ENCODE data around the gene CYTL1. TPM values are rescaled to one million over a fixed set of nuclear protein-coding genes. Genes with fewer than 3 reads are reported as not detected.

Gene CYTL1
- polyA plus RNA-seq, 1 donor (not counting 4 experiments of a cell fraction or from before 2014, with no cell fraction given): 0.30 TPM

DNA sequence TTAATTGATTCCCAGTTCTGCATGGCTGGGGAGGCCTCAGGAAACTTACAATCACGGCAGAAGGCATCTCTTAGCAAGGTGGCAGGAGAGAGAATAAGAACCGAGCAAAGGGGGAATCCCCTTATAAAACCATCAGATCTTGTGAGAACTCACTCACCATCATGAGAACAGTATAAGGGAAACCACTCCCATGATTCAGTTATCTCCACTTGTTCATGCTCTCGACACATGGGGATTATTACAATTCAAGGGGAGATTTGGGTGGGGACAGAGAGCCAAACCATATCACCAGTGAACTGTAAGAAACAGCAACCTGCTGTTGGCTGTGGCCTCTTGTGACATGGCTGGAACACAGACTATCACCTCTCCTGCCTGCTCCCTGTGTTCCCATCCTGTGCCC is 7.1 kb upstream of the CYTL1 start:
- no peaks in the 10 kb centered on the region for H3K4me1 ChIP-seq (ENCODE audit: control insufficient read depth, extremely low read depth, insufficient read depth, low read length)
- H3K9me3 ChIP-seq (ENCODE audit: control insufficient read depth, low read depth, low read length): no peaks in the 10 kb centered on the region
- H3K4me3 ChIP-seq (ENCODE audit: control insufficient read depth in 2 of 3, extremely low read depth in 1 of 3, insufficient read depth in 2 of 3, low read depth in 1 of 3, low read length in 3 of 3): no peak overlapping the region
- FAIRE-seq: no peak
- peaks cover 12% of the 10 kb centered on the region for H3K27me3 ChIP-seq (ENCODE audit: control insufficient read depth, extremely low read depth, insufficient read depth, low read length)
- H4K20me1 ChIP-seq (ENCODE audit: control insufficient read depth, extremely low read depth, insufficient read depth, low read length): no peaks in the 10 kb centered on the region
- no peaks in the 10 kb centered on the region for H3K9me1 ChIP-seq (ENCODE audit: control insufficient read depth, extremely low read depth, insufficient read depth, low read length)
- dilution Hi-C loops (cut with MboI; ENCODE audit: extremely low pct_ligation_motif_present, low sequenced_read_pairs): no loop called here
- no peaks in the 10 kb centered on the region for H3K79me2 ChIP-seq (ENCODE audit: control insufficient read depth, insufficient read depth, low read length)
- no peak overlapping the region for H3K9ac ChIP-seq (ENCODE audit: control insufficient read depth, extremely low read depth, insufficient read depth, low read length)
- H2AFZ ChIP-seq (ENCODE audit: control insufficient read depth, low read length): no peak overlapping the region
- H3K27ac ChIP-seq (ENCODE audit: control insufficient read depth, insufficient read depth, low read length): no peak overlapping the region
- H3K36me3 ChIP-seq (ENCODE audit: control insufficient read depth in 2 of 2, extremely low read depth in 1 of 2, insufficient read depth in 2 of 2, low read length in 2 of 2): no peaks in the 10 kb centered on the region
- no peak for DNase-seq (ENCODE audit: low read depth, low spot score)
- no peak overlapping the region for H3K4me2 ChIP-seq (ENCODE audit: control insufficient read depth, extremely low read depth, insufficient read depth, low read depth, low read length)
- TF ChIP-seq EZH2 (IDR thresholded peaks at IDR 0.05; ENCODE audit: low read length): no peak
- no peak for TF ChIP-seq CTCF (optimal IDR thresholded peaks at IDR 0.05 in 1 of 3, IDR thresholded peaks at IDR 0.05 in 1 of 3, conservative IDR thresholded peaks at IDR 0.05 in 1 of 3; ENCODE audit: extremely low read depth in 1 of 3, insufficient read depth in 2 of 3, low read length in 3 of 3)

- H2AFZ ChIP-seq (ENCODE audit: control insufficient read depth, low read length): no peak overlapping the region
- FAIRE-seq (no peak), DNase-seq (ENCODE audit: low read depth, low spot score) (no peak)
- no peaks in the 10 kb centered on the region for H3K36me3 ChIP-seq (ENCODE audit: control insufficient read depth in 2 of 2, extremely low read depth in 1 of 2, insufficient read depth in 2 of 2, low read length in 2 of 2)
- dilution Hi-C loops (cut with MboI; ENCODE audit: extremely low pct_ligation_motif_present, low sequenced_read_pairs): no loop called here
- no peaks in the 10 kb centered on the region for H3K9me1 ChIP-seq (ENCODE audit: control insufficient read depth, extremely low read depth, insufficient read depth, low read length)
- no peak for TF ChIP-seq CTCF (optimal IDR thresholded peaks at IDR 0.05 in 1 of 3, IDR thresholded peaks at IDR 0.05 in 1 of 3, conservative IDR thresholded peaks at IDR 0.05 in 1 of 3; ENCODE audit: extremely low read depth in 1 of 3, insufficient read depth in 2 of 3, low read length in 3 of 3)
- no peak for TF ChIP-seq EZH2 (IDR thresholded peaks at IDR 0.05; ENCODE audit: low read length)
- H3K79me2 ChIP-seq (ENCODE audit: control insufficient read depth, insufficient read depth, low read length): no peaks in the 10 kb centered on the region
- H3K27ac ChIP-seq (ENCODE audit: control insufficient read depth, insufficient read depth, low read length): no peak overlapping the region
- H4K20me1 ChIP-seq (ENCODE audit: control insufficient read depth, extremely low read depth, insufficient read depth, low read length): no peaks in the 10 kb centered on the region
- no peak overlapping the region for H3K4me3 ChIP-seq (ENCODE audit: control insufficient read depth in 2 of 3, extremely low read depth in 1 of 3, insufficient read depth in 2 of 3, low read depth in 1 of 3, low read length in 3 of 3)
- H3K4me2 ChIP-seq (ENCODE audit: control insufficient read depth, extremely low read depth, insufficient read depth, low read depth, low read length): no peak overlapping the region
- H3K4me1 ChIP-seq (ENCODE audit: control insufficient read depth, extremely low read depth, insufficient read depth, low read length): no peaks in the 10 kb centered on the region
- peaks cover 15% of the 10 kb centered on the region for H3K27me3 ChIP-seq (ENCODE audit: control insufficient read depth, extremely low read depth, insufficient read depth, low read length)
- H3K9ac ChIP-seq (ENCODE audit: control insufficient read depth, extremely low read depth, insufficient read depth, low read length): no peak overlapping the region
- H3K9me3 ChIP-seq (ENCODE audit: control insufficient read depth, low read depth, low read length): no peaks in the 10 kb centered on the region
Observed at GRCh38 chr4:5024673-5025072, 5.4 kb upstream of the CYTL1 start.
